Measurements from ENCODE around the gene TAC4.

TAC4 gene

GRCh38 chr17:49809056-49809455 is 38.8 kb downstream of the TAC4 start:
- Histone ChIP-seq H4K20me1 (ENCODE audit: control insufficient read depth, insufficient read depth, low read depth, low read length) (peaks cover 3% of the 10 kb centered on the region; the same call in 1 of the 2 replicates), H3K27me3 (ENCODE audit: control insufficient read depth, low read length) (no peaks in the 10 kb centered on the region), H3F3A (ENCODE audit: control insufficient read depth, insufficient read depth) (no peaks in the 10 kb centered on the region; the same call in 1 of the 2 replicates), H3K4me3 (ENCODE audit: low read length) (no peak overlapping the region), H3K4me1 (ENCODE audit: control insufficient read depth, low read length) (no peaks in the 10 kb centered on the region), H3K9me3 (ENCODE audit: control insufficient read depth, insufficient read depth, low read length) (no peaks in the 10 kb centered on the region), H3K79me2 (ENCODE audit: control insufficient read depth, low read length) (peaks cover 22% of the 10 kb centered on the region), H3K36me3 (ENCODE audit: control insufficient read depth, low read length) (peaks cover 71% of the 10 kb centered on the region), H3K9me2 (replicated peaks; ENCODE audit: control insufficient read depth, low read length) (no peaks in the 10 kb centered on the region), H3K27ac (ENCODE audit: low read depth, low read length) (no peak overlapping the region), H3K4me2 (ENCODE audit: low read length) (no peak overlapping the region)
- TF ChIP-seq EZH2phosphoT487 (IDR thresholded peaks at IDR 0.05; ENCODE audit: borderline replicate concordance, low read length) (no peak), CTCF (IDR thresholded peaks at IDR 0.05; ENCODE audit: low read depth, low read length, poor library complexity, severe bottlenecking) (no peak)

GRCh38 chr17:49798738-49799137 is 49.1 kb downstream of the TAC4 start:
- no peaks in the 10 kb centered on the region for H3F3A ChIP-seq (ENCODE audit: control insufficient read depth, insufficient read depth)
- H3K4me2 ChIP-seq (ENCODE audit: low read length) = no peak overlapping the region
- no peaks in the 10 kb centered on the region for H3K9me3 ChIP-seq (ENCODE audit: control insufficient read depth, insufficient read depth, low read length)
- no peak overlapping the region for H3K4me3 ChIP-seq (ENCODE audit: low read length)
- TF ChIP-seq CTCF (IDR thresholded peaks at IDR 0.05; ENCODE audit: low read depth, low read length, poor library complexity, severe bottlenecking) (no peak), EZH2phosphoT487 (IDR thresholded peaks at IDR 0.05; ENCODE audit: borderline replicate concordance, low read length) (no peak)
- peaks cover 85% of the 10 kb centered on the region for H3K36me3 ChIP-seq (ENCODE audit: control insufficient read depth, low read length)
- H3K4me1 ChIP-seq (ENCODE audit: control insufficient read depth, low read length) = no peaks in the 10 kb centered on the region
- H4K20me1 ChIP-seq (ENCODE audit: control insufficient read depth, insufficient read depth, low read depth, low read length) = 0 out of 2 replicates have a peak, but pooled peaks cover 8% of the 10 kb centered on the region
- H3K79me2 ChIP-seq (ENCODE audit: control insufficient read depth, low read length) = peaks cover 82% of the 10 kb centered on the region
- H3K27ac ChIP-seq (ENCODE audit: low read depth, low read length) = no peak overlapping the region
- no peaks in the 10 kb centered on the region for H3K27me3 ChIP-seq (ENCODE audit: control insufficient read depth, low read length)
- H3K9me2 ChIP-seq (replicated peaks; ENCODE audit: control insufficient read depth, low read length) = no peaks in the 10 kb centered on the region

GRCh38 chr17:49798182-49798581 is 49.7 kb downstream of the TAC4 start:
- Histone ChIP-seq H3K4me3 (ENCODE audit: low read length) (no peak overlapping the region), H3K79me2 (ENCODE audit: control insufficient read depth, low read length) (peaks cover 88% of the 10 kb centered on the region)

More at GRCh38 chr17:49798182-49798581, 49.7 kb downstream of the TAC4 start:
- Histone ChIP-seq H3K4me2 (ENCODE audit: low read length) (no peak overlapping the region), H3K36me3 (ENCODE audit: control insufficient read depth, low read length) (peaks cover 88% of the 10 kb centered on the region), H3K4me1 (ENCODE audit: control insufficient read depth, low read length) (no peaks in the 10 kb centered on the region), H3K9me3 (ENCODE audit: control insufficient read depth, insufficient read depth, low read length) (no peaks in the 10 kb centered on the region), H3F3A (ENCODE audit: control insufficient read depth, insufficient read depth) (no peaks in the 10 kb centered on the region), H3K9me2 (replicated peaks; ENCODE audit: control insufficient read depth, low read length) (no peaks in the 10 kb centered on the region), H3K27ac (ENCODE audit: low read depth, low read length) (no peak overlapping the region), H4K20me1 (ENCODE audit: control insufficient read depth, insufficient read depth, low read depth, low read length) (0 out of 2 replicates have a peak, but pooled peaks cover 8% of the 10 kb centered on the region), H3K27me3 (ENCODE audit: control insufficient read depth, low read length) (no peaks in the 10 kb centered on the region)
- no peak for TF ChIP-seq CTCF (IDR thresholded peaks at IDR 0.05; ENCODE audit: low read depth, low read length, poor library complexity, severe bottlenecking)
- TF ChIP-seq EZH2phosphoT487 (IDR thresholded peaks at IDR 0.05; ENCODE audit: borderline replicate concordance, low read length) = no peak
